GM23248 (cell line): ENCODE results near the gene QRICH2. TPM values are rescaled to one million over a fixed set of nuclear protein-coding genes. Genes with fewer than 3 reads are reported as not detected.

Source experiments
- DNase-seq: peaks from one replicate; pipeline ENCODE4 v3.0.0-alpha.2; 2015
- H2AFZ ChIP-seq: fragments of 200-600 bp; sonication (generic); 2 replicates; pipeline ENCODE4 v1.6.1; 2016; ENCODE audit warnings: antibody characterized with exemption
- H3F3A ChIP-seq: fragments of 200-600 bp; sonication (generic); 2 replicates; pipeline ENCODE4 v1.6.1; 2016; ENCODE audit warnings: mild to moderate bottlenecking, antibody characterized with exemption, mixed run types; ENCODE audit not compliant: insufficient read depth
- H3K27ac ChIP-seq: fragments of 200-600 bp; sonication (generic); 2 replicates; pipeline ENCODE4 v1.5.1; 2016; ENCODE audit warnings: mild to moderate bottlenecking
- H3K27me3 ChIP-seq: fragments of 200-600 bp; sonication (generic); replicated peaks from 2 replicates; pipeline ENCODE4 v1.6.1; 2016; ENCODE audit warnings: mild to moderate bottlenecking; ENCODE audit not compliant: insufficient read depth
- H3K36me3 ChIP-seq: fragments of 200-600 bp; sonication (generic); 2 replicates; pipeline ENCODE4 v1.6.1; 2016; ENCODE audit warnings: low read depth, mild to moderate bottlenecking
- H3K4me1 ChIP-seq: fragments of 200-600 bp; sonication (generic); 2 replicates; pipeline ENCODE4 v1.6.1; 2016; ENCODE audit warnings: mild to moderate bottlenecking; ENCODE audit not compliant: insufficient read depth
- H3K4me2 ChIP-seq: fragments of 200-600 bp; sonication (generic); one replicate; pipeline ENCODE4 v1.6.1; 2016; ENCODE audit warnings: mild to moderate bottlenecking; ENCODE audit not compliant: unreplicated experiment
- H3K4me3 ChIP-seq: fragments of 200-600 bp; sonication (generic); 2 replicates; pipeline ENCODE4 v1.5.1; 2016; ENCODE audit warnings: mild to moderate bottlenecking
- H3K79me2 ChIP-seq: fragments of 200-600 bp; sonication (generic); 2 replicates; pipeline ENCODE4 v1.6.1; 2016; ENCODE audit warnings: mild to moderate bottlenecking; ENCODE audit not compliant: insufficient read depth
- H3K9ac ChIP-seq: fragments of 200-600 bp; sonication (generic); 2 replicates; pipeline ENCODE4 v1.6.1; 2016; ENCODE audit warnings: mild to moderate bottlenecking
- H3K9me2 ChIP-seq: fragments of 200-600 bp; sonication (generic); 2 replicates; pipeline ENCODE4 v1.6.1; 2016; ENCODE audit warnings: mixed run types, mild to moderate bottlenecking, moderate library complexity; ENCODE audit not compliant: insufficient read depth
- H3K9me3 ChIP-seq: fragments of 200-600 bp; sonication (generic); one replicate; pipeline ENCODE4 v1.6.1; 2017; ENCODE audit warnings: low read depth
- H4K20me1 ChIP-seq: fragments of 200-600 bp; sonication (generic); 2 replicates; pipeline ENCODE4 v1.6.0; 2016; ENCODE audit not compliant: insufficient read depth
- EZH2 ChIP-seq: fragments of 200-600 bp; sonication (generic); IDR thresholded peaks from 2 replicates; pipeline ENCODE4 v1.6.1; 2018; ENCODE audit warnings: antibody characterized with exemption, mild to moderate bottlenecking; ENCODE audit not compliant: insufficient read depth, poor library complexity, severe bottlenecking
- EZH2phosphoT487 ChIP-seq: fragments of 200-600 bp; sonication (generic); IDR thresholded peaks from 2 replicates; pipeline ENCODE4 v1.6.1; 2018; ENCODE audit warnings: antibody characterized with exemption, moderate library complexity, mild to moderate bottlenecking, low read depth; ENCODE audit not compliant: insufficient read depth
- WGBS, 2 experiments: methylation state at CpG; one replicate each; pipeline ENCODE4 v1.1.6; 2015 to 2017; ENCODE audit warnings: low lambda C conversion rate in 2 of 2, low coverage in 1 of 2; ENCODE audit errors: missing lambda C conversion rate in 2 of 2; 5-methylcytosine and 5-hydroxymethylcytosine counted together
- in situ Hi-C: fragments of 300-500 bp; cut with MboI; formaldehyde crosslinking; loops from 2 replicates; pipeline ENCODE4 v1.15.0; 2020
- polyA plus RNA-seq: library from polyadenylated mRNA; unstranded; fragments of >200 nt; fragmentation: Nextera tagmentation; extraction: Ambion mirVana; gene quantifications from 2 replicates; pipeline ENCODE4 v1.2.1, GENCODE V29; 2016
- total RNA-seq: library from RNA; depleted of rRNA; stranded (reverse); fragments of >200 nt; shearing (Covaris generic); gene quantifications from 2 replicates; pipeline ENCODE4 v1.2.3, GENCODE V29; 2014

QRICH2 gene
- total and polyA plus RNA-seq, 2 experiments from 2014 or later, result 1.3 to 4.0 TPM

DNA sequence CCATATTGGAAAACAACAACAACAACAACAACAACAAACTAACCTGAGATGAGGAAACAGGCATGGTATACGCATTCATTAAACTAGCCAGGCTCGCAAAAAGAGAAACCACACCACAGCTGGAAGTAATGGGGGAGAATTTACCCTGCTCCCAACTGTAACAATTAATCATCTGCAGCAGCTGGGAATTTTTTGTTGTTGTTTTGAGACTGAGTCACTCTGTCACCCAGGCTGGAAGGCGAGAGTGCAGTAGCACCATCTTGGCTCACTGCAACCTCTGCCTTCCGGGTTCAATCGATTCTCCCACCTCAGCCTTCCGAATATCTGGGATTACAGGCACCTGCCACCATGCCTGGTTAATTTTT is 29.3 kb upstream of the QRICH2 start:
- 23 to 27% methylated on average over 6 of the region's 6 CpGs for WGBS, 2 experiments
- in situ Hi-C loops, result no loop called here
- DNase-seq, result peak; percentile 50

DNA sequence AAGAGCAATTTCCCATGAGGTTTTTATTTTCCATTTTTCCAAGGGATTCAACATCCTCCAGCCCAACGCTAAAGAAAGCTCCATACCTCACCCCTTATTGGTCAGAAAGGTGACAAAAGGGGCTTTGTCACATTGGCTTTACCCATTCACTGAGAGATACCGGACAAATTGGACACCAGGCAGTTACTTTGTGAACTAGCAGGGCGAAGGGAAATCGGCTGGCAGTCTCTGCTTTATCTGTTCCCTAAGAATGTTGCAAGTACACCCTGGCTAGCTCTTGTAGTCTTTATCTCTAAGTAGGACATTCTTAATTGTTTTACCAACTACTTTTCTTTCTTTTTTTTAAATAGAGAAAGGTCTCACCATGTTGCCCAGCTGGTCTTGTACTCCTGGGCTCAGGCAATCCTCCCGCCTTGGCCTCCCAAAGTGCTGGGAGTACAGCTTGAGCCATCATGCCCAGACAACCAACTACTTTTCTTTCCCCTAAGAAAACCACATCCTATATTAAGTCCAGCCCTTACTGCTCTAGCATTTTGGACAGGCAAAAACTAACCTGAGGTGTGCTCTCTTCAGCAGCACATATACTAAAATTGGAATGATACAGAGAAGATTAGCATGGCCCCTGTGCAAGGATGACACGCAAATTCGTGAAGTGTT is 28.8 kb upstream of the QRICH2 start:
- Histone ChIP-seq H3K9me2 (no peaks in the 10 kb centered on the region), H4K20me1 (no peaks in the 10 kb centered on the region), H3F3A (no peaks in the 10 kb centered on the region; the same call in 1 of the 2 replicates), H3K27me3 (no peaks in the 10 kb centered on the region), H3K4me2 (peak overlapping the region; percentile 41), H3K36me3 (peaks cover 3% of the 10 kb centered on the region; the same call in 1 of the 2 replicates), H3K4me3 (no peak overlapping the region), H3K9ac (no peak overlapping the region), H3K9me3 (no peaks in the 10 kb centered on the region), H2AFZ (no peak overlapping the region), H3K79me2 (peaks cover 71% of the 10 kb centered on the region), H3K27ac (no peak overlapping the region), H3K4me1 (peaks cover 17% of the 10 kb centered on the region)
- TF ChIP-seq EZH2 (no peak), EZH2phosphoT487 (no peak)
- in situ Hi-C loops, result no loop called here
- 83 to 86% methylated on average over 7 of the region's 7 CpGs for WGBS, 2 experiments
- no peak for DNase-seq

More for the DNA sequence above, 29.3 kb upstream of the QRICH2 start:
- Histone ChIP-seq H3K9ac (no peak overlapping the region), H3K79me2 (peaks cover 71% of the 10 kb centered on the region), H3K27me3 (no peaks in the 10 kb centered on the region), H3K4me1 (peaks cover 17% of the 10 kb centered on the region), H3K9me3 (no peaks in the 10 kb centered on the region), H3K27ac (no peak overlapping the region), H3K9me2 (no peaks in the 10 kb centered on the region), H3K36me3 (peaks cover 6% of the 10 kb centered on the region; the same call in 1 of the 2 replicates), H4K20me1 (no peaks in the 10 kb centered on the region), H3F3A (no peaks in the 10 kb centered on the region; the same call in 1 of the 2 replicates), H3K4me2 (peak overlapping the region; percentile 41), H3K4me3 (no peak overlapping the region), H2AFZ (no peak overlapping the region)
- no peak for TF ChIP-seq EZH2phosphoT487
- no peak for TF ChIP-seq EZH2

DNA sequence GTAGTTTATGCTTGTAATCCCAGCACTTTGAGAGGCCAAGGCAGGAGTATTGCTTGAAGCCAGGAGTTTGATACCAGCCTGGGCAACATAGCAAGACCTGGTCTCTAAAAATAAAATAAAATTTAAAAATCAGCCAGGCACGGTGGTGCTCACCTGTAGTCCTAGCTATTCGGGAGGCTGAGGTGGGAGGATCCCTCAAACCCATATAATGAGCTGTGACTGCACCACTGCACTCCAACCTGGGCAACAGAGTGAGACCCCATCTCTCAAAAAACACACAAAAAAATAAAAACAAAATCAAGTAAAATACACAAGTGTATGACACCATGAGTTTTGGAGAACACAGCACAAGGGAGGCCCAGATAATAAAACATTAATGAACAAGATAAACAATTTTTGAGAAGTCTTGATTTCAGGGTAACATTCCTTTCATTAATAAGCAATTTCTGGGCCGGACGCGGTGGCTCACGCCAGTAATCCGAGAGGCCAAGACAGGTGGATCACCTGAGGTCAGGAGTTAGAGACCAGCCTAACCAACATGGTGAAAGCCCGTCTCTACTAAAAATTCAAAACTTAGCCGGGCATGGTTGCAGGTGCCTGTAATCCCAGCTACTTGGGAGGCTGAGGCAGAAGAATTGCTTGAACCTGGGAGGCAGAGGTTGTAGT is 27.8 kb upstream of the QRICH2 start:
- H3K27ac ChIP-seq, result no peak overlapping the region
- no peaks in the 10 kb centered on the region for H3K9me3 ChIP-seq
- H3K9me2 ChIP-seq, result no peaks in the 10 kb centered on the region
- TF ChIP-seq EZH2phosphoT487 (no peak), EZH2 (no peak)
- no peak overlapping the region for H3K4me3 ChIP-seq
- no peak for DNase-seq
- H3K79me2 ChIP-seq, result peaks cover 68% of the 10 kb centered on the region
- 92 to 93% methylated on average over 9 of the region's 9 CpGs for WGBS, 2 experiments
- no peak overlapping the region for H2AFZ ChIP-seq
- peaks cover 13% of the 10 kb centered on the region for H3K36me3 ChIP-seq
- H3K4me1 ChIP-seq, result peaks cover 17% of the 10 kb centered on the region
- no peak overlapping the region for H3K9ac ChIP-seq
- no peaks in the 10 kb centered on the region; the same call in 1 of the 2 replicates for H3F3A ChIP-seq
- H3K4me2 ChIP-seq, result no peak overlapping the region
- 0 out of 2 replicates have a peak, but pooled peaks cover 3% of the 10 kb centered on the region for H4K20me1 ChIP-seq
- no peaks in the 10 kb centered on the region for H3K27me3 ChIP-seq
- in situ Hi-C loops, result no loop called here

DNA sequence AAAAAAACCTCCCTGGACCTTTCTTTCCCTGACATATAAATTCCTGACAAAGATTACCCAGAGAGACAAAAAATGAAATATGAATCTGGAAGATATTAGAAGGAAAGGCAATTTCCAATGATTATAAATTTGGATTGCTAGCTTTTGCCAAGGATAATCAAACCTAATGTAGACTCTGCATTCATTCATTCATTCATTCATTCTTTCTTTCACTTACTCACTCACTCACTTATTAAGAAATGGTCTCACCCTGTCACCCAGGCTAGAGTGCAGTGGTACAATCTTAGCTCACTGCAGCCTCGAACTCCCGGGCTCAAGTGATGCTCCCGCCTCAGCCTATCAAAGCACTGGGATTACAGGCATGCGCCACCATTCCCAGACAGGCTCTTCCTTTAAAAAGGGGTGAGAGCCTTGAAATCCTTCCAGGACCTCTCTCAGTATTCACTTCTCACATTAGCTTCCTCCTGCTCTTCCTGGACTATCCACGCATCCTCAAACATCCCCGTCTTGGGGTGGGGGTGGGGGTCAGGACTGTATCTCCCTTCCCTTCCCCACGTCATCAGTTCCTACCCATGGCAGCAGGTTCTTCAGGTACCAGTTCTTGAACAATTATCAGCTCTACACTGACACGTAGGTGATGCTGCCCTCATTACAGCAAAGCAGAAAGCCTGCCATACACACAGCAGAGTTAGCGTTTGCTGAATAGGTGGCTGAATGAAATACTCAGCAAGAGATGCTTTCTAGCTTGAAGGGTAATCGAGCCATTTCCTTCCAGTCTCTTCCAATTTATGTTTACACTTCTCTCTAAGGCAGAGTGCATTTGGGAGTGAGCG is 25.8 kb upstream of the QRICH2 start:
- no peaks in the 10 kb centered on the region for H3K9me3 ChIP-seq
- H3K4me1 ChIP-seq, result peaks cover 17% of the 10 kb centered on the region
- no peak overlapping the region for H3K27ac ChIP-seq
- H3K79me2 ChIP-seq, result peaks cover 57% of the 10 kb centered on the region
- 85 to 87% methylated on average over 11 of the region's 11 CpGs for WGBS, 2 experiments
- TF ChIP-seq EZH2phosphoT487 (no peak), EZH2 (no peak)
- no peaks in the 10 kb centered on the region for H3K9me2 ChIP-seq
- H2AFZ ChIP-seq, result no peak overlapping the region
- no peak overlapping the region for H3K9ac ChIP-seq
- DNase-seq, result no peak
- no peaks in the 10 kb centered on the region for H3K27me3 ChIP-seq
- H3K36me3 ChIP-seq, result peaks cover 29% of the 10 kb centered on the region
- in situ Hi-C loops, result no loop called here
- H3F3A ChIP-seq, result no peaks in the 10 kb centered on the region; the same call in 1 of the 2 replicates
- H3K4me3 ChIP-seq, result no peak overlapping the region
- 0 out of 2 replicates have a peak, but pooled peaks cover 4% of the 10 kb centered on the region for H4K20me1 ChIP-seq
- no peak overlapping the region for H3K4me2 ChIP-seq
